ENCODE results near the gene UGT2A2.
A peak's percentile ranks its signal among the peaks of the same experiment; 100 is the strongest.
"Not testable (repeated sequence)": the region's sequence is repeated elsewhere in the genome, so short reads cannot be mapped to it uniquely, and the experiment has no call there.

Gene UGT2A2
- 0 reads per million in 4 donors for total RNA-seq

GRCh38 chr4:69639542-69639941, at the start of gene UGT2A2:
Gene UGT2A2, minus strand, starts transcription at chr4:69639642. Its CDS starts 2 bp downstream, at chr4:69639640.
- DNase-seq = no peak

GRCh38 chr4:69684804-69685203, 45.4 kb upstream of the UGT2A2 start:
- no peak for DNase-seq

DNA sequence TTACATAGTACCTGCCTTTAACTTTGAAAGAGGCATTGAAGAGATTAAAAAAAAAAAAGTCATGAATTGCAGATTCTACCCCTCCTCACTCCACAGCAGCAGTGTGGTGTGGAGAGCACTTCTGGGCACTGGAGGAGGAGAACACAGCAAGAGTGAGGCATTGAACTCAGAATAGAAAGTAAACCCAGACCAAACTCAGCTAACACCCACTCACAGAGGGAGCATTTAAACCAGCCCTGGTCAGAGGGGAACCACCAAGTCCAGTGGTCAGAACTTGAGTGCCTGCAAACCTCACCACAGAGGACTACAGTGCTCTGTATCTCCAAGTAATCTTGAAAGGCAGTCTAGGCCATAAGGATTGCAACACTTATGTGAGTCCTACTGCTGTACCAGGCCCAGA, 29.2 kb upstream of the UGT2A2 start:
- DNase-seq = no peak

GRCh38 chr4:69664009-69664408, 24.6 kb upstream of the UGT2A2 start:
- not testable (repeated sequence) for DNase-seq

GRCh38 chr4:69661130-69661803, 21.8 kb upstream of the UGT2A2 start:
- peak in 1 of 5 donors; percentile 13 for DNase-seq

GRCh38 chr4:69658133-69658532, 18.7 kb upstream of the UGT2A2 start:
- no peak for DNase-seq

DNA sequence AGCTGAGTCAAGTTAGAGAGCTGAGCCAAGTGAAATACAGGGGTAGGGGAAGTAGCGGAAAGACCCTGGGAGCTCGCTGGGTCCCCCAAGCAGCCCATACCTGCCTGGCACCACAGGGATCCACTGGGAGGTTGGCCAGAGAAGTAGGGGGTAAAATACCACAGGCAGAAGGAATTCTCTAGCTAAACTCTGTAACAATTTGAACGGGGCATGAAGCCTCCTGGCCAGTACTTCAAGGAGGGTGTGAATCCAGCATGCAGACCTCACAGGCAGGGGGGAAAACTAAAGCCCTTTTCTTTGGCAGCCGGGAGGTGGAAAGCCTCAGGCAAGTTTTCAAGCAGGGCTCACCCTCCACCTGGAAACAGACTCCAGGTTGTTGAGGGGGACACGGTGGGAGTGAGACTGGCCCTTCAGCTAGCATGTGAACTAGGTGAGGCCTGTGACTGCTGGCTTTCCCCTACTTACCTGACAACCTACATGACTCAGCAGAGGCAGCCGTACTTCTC, 17.3 kb upstream of the UGT2A2 start:
- DNase-seq = no peak

DNA sequence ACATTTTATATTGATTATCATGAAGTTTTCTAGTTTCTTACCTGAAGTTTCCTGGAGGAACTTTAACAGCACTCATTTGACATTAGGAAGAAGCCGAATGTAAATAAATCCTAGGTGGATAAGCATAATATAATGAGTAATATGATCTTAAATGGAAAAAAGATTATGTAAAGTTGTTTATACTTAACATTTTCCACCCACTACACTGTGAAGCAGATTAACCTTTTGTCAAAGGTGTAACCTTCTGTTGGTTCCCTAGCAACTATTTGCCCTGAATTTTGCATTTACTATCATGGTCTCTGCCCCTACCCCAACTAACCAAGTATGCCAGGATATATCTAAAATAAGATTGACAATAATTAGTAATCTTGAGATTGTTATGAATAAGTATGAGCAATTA, 13.7 kb upstream of the UGT2A2 start, which contains the start of gene UGT2A1:
Gene UGT2A1, minus strand, starts transcription at position 101 of the 400 bp plus-strand sequence. CDS start 5,603 bp downstream, outside the sequence.
- no peak for DNase-seq

- no peak for DNase-seq
Observed at GRCh38 chr4:69650872-69651271, 11.4 kb upstream of the UGT2A2 start.

GRCh38 chr4:69649629-69650028, 10.2 kb upstream of the UGT2A2 start:
- DNase-seq = no peak

GRCh38 chr4:69649207-69649606, 9.8 kb upstream of the UGT2A2 start:
- no peak for DNase-seq

- no peak for DNase-seq
Observed at GRCh38 chr4:69642961-69643360, 3.5 kb upstream of the UGT2A2 start.

- no peak for DNase-seq
Observed at GRCh38 chr4:69640289-69640688, 847 bp upstream of the UGT2A2 start.

- no peak for DNase-seq
Observed at GRCh38 chr4:69617083-69617694, 22.3 kb downstream of the UGT2A2 start.

DNA sequence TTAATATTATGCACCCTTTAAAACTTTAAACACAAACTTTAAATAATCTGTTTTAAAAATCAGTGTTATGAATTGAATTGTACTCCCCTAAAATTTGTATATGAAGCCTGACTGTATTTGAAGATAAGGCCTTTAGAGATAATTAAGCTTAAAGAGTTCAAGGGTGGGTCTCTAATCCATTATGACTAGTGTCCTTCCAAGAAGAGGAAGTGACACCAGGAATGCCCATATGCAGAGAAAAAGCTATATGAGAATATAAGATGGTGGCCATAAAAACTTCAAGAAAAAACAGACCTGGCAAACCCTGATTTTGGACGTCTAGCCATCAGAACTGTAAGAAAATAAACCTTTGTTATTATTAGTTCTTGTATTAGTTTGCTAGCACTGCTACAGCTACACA, 29.0 kb downstream of the UGT2A2 start:
- no peak for DNase-seq

- no peak for DNase-seq
Observed at GRCh38 chr4:69601065-69601464, 38.4 kb downstream of the UGT2A2 start.

- DNase-seq = no peak
Observed at GRCh38 chr4:69600013-69600412, 39.4 kb downstream of the UGT2A2 start.

DNA sequence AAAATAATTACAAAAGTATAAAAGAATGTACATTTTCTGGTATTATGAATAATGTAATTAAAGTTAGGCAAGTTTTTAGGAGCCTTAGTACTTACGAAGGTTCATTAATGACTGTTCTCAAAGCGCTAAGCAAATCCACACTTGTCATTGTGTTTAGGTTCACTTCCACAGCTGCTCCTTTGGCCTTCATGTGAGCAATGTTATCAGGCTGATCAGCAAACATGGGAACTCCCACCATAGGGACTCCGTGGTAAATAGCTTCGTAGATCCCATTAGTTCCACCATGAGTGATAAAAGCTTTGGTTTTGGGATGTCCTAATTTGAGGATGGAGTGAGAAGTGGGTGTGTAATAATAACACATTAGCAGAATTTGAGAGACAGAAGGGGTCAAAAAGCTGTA, 45.1 kb downstream of the UGT2A2 start:
- DNase-seq = no peak

DNA sequence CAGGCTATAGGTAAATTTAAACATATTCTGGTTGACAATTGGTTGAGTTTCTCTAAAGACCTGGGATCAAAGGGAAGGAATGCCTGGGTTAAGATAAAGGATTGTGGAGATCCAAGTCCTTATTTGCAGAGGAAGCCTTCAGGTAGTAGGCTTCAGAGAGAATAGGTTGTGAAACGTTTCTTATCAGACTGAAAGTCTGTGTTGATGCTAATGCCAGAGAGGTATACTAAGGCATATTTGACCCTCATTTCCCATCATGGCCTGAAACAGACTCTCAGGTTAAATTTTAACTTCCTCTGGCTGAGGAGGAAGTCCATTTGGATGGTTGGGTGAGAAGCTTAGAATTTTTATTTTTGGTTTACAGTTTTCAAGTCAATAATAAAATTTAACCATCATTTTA, 48.1 kb downstream of the UGT2A2 start:
- DNase-seq = no peak

DNA sequence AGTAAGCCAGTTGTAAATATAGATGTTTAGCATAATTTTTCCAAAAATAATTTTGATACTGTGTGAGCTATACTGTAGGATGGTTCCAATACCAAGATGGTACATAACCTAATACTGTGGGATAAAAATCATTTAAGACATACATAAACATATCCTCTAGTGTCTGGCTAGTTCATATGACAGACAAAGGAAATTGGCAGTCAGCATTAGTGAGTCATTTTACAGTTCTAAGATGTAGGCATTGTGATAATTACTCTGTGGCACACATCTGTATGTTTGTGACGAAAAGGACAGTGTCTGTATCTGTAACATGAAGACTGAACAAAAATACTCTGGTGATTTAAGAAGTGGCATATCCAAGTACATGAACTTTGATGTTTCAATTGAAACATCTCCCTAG, 49.6 kb downstream of the UGT2A2 start:
- no peak for DNase-seq

- DNase-seq = no peak
Observed at GRCh38 chr4:69584135-69584534, 55.3 kb downstream of the UGT2A2 start.

DNA sequence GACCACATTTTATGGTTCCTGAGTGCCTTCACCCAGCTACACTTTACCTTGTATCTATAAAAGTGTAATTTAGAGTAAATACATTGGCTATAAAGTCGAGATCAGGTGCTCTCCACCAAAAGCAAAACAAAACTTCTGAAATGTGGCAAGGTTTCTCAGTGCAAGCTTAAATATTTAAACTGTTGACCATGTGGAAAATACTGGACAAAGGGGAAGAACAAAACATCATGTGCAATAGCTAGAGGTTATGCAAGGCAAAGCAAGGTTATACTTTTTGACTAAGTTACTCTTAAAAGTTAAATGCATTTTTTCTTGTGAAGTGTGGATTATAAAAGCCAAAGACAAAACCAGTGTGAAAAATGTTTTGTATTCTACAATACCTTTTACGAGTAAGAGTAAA, 55.9 kb downstream of the UGT2A2 start:
- no peak for DNase-seq

DNA sequence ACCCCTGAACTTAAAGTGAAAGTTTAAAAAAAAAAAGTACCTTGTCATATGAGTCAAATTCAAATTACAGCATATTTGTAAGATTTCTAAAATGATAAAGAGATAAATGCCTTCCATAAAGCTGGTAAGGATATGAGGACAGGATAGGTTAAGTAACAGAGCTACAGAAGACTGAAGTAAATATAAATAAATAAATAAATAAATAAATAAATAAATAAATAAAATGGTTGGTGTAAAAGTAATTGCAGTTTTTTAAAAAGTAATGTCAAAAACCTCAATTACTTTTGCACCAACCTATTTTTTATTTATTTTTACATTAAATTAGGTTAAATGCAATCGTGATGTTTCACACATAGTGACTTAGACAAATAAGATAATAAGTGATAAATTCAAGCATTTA, 62.2 kb downstream of the UGT2A2 start:
- DNase-seq = no peak

GRCh38 chr4:69576251-69576877, 63.1 kb downstream of the UGT2A2 start:
- DNase-seq = no peak
